ENCODE results near the gene RIMOC1. TPM values are rescaled to one million over a fixed set of nuclear protein-coding genes. Genes with fewer than 3 reads are reported as not detected.
A peak's percentile ranks its signal among the peaks of the same experiment; 100 is the strongest.

The RIMOC1 gene
- total RNA-seq, 1 experiment from 2014 or later = 43.4 TPM

DNA sequence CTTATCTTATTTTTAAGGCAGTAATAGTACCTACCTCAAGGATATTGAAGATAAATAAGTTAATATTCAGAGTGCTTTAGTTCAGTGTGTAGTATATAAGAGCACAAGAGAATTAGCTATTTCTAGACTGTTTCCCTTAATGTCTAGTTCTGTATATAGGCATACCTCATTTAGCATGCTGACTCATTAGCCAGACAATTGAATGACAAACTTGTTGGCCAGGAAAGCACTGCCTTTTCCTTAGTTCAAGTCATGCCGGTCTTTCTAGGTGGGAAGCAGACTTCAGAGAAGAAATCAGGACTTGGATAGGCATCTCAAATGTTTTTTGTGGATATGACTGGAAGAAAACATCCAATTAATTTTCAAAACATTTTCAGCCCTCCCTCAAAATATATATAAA lies 17.7 kb downstream of the RIMOC1 start:
- H3K36me3 ChIP-seq (ENCODE audit: insufficient read depth, low read length, poor library complexity, severe bottlenecking) = peaks cover 29% of the 10 kb centered on the region

DNA sequence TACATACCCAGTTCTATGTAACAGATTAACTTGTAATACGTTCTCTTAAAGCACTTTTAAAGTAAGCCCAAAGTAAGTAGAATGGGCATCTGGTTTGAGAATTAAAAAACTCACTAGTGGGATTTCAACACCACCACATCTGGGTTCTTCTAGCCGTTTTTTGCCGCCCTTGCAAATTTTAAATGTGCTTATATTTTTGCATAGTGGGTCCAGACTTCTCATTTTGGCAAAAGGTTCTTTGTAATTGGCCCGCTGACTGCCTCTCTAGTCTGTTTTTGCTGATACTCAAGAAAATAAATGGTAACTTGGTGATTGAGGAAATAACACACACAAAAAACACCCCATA lies 20.4 kb downstream of the RIMOC1 start:
- no peaks in the 10 kb centered on the region for H3K27me3 ChIP-seq (replicated peaks; ENCODE audit: insufficient read depth, low read depth, low read length, poor library complexity)
- peak overlapping the region; percentile 93 for H3K27ac ChIP-seq (ENCODE audit: low read depth, low read length, poor library complexity, severe bottlenecking)
- ChIA-PET POLR2A (ENCODE audit: low non-redundant PET) (no interaction called here), CTCF (no interaction called here)
- intact Hi-C loops (cut with micrococcal nuclease; ENCODE audit: unreplicated experiment) = no loop called here
- H3K4me3 ChIP-seq (ENCODE audit: low read depth, low read length, poor library complexity, severe bottlenecking) = peak overlapping the region; percentile 70
- DNase-seq (ENCODE audit: low spot score) = no peak
- H3K9me3 ChIP-seq (ENCODE audit: low read depth, low read length, poor library complexity, severe bottlenecking) = no peaks in the 10 kb centered on the region
- TSS peak; percentile 66 for BruUV-seq (replicated peaks)
- TF ChIP-seq, protein P1, sequence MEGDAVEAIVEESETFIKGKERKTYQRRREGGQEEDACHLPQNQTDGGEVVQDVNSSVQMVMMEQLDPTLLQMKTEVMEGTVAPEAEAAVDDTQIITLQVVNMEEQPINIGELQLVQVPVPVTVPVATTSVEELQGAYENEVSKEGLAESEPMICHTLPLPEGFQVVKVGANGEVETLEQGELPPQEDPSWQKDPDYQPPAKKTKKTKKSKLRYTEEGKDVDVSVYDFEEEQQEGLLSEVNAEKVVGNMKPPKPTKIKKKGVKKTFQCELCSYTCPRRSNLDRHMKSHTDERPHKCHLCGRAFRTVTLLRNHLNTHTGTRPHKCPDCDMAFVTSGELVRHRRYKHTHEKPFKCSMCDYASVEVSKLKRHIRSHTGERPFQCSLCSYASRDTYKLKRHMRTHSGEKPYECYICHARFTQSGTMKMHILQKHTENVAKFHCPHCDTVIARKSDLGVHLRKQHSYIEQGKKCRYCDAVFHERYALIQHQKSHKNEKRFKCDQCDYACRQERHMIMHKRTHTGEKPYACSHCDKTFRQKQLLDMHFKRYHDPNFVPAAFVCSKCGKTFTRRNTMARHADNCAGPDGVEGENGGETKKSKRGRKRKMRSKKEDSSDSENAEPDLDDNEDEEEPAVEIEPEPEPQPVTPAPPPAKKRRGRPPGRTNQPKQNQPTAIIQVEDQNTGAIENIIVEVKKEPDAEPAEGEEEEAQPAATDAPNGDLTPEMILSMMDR (conservative IDR thresholded peaks at IDR 0.05; ENCODE audit: low read depth, low read length) = no peak
- TF ChIP-seq EZH2 (IDR thresholded peaks at IDR 0.05; ENCODE audit: borderline replicate concordance, low read depth, low read length, poor library complexity, severe bottlenecking) = no peak
- peaks cover 5% of the 10 kb centered on the region for H3K4me1 ChIP-seq (ENCODE audit: insufficient read depth, low read length, poor library complexity, severe bottlenecking)
- peaks cover 9% of the 10 kb centered on the region for H3K36me3 ChIP-seq (ENCODE audit: insufficient read depth, low read length, poor library complexity, severe bottlenecking)

More for the DNA sequence above, 17.7 kb downstream of the RIMOC1 start:
- no peaks in the 10 kb centered on the region for H3K27me3 ChIP-seq (replicated peaks; ENCODE audit: insufficient read depth, low read depth, low read length, poor library complexity)
- no TSS peak for BruUV-seq (replicated peaks)
- ChIA-PET POLR2A (ENCODE audit: low non-redundant PET) (no interaction called here), CTCF (no interaction called here)
- H3K27ac ChIP-seq (ENCODE audit: low read depth, low read length, poor library complexity, severe bottlenecking) = no peak overlapping the region
- peaks cover 5% of the 10 kb centered on the region for H3K4me1 ChIP-seq (ENCODE audit: insufficient read depth, low read length, poor library complexity, severe bottlenecking)
- intact Hi-C loops (cut with micrococcal nuclease; ENCODE audit: unreplicated experiment) = no loop called here
- H3K9me3 ChIP-seq (ENCODE audit: low read depth, low read length, poor library complexity, severe bottlenecking) = no peaks in the 10 kb centered on the region
- peak; percentile 5 for DNase-seq (ENCODE audit: low spot score)
- TF ChIP-seq EZH2 (IDR thresholded peaks at IDR 0.05; ENCODE audit: borderline replicate concordance, low read depth, low read length, poor library complexity, severe bottlenecking) = no peak
- TF ChIP-seq, protein P1 (conservative IDR thresholded peaks at IDR 0.05; ENCODE audit: low read depth, low read length) = no peak
- no peak overlapping the region for H3K4me3 ChIP-seq (ENCODE audit: low read depth, low read length, poor library complexity, severe bottlenecking)

DNA sequence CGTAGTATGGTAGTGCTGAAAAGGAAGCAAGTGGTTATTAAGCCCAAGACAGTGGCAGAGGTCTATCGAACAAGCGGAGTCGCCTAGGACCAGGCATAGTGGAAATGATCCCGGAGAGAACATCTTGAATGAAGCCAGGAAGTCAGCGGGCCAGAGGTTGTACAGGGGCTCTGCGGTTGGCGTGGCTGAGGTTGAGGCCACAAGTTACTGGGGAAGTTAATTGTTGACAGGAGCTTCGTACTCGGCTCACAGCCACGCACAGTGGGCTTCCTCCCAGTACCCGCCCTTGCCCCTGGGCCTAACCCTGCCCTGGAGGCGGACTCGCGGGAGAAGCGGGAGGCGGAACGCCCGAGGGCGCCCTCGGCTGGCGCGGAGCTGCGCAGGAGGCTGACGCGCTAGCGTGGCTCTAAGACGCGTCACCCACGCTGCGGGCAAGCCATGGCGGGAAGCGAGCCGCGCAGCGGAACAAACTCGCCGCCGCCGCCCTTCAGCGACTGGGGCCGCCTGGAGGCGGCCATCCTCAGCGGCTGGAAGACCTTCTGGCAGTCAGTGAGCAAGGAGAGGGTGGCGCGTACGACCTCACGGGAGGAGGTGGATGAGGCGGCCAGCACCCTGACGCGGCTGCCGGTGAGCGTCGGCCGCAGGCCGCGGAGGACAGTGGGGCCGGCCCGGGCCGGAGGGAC lies 20.9 kb downstream of the RIMOC1 start, which contains the start of gene FBXO4:
Gene FBXO4 (plus strand): TSS at position 410 of the 683 bp plus-strand sequence. CDS start 29 bp downstream, at position 439.
- no peaks in the 10 kb centered on the region for H3K9me3 ChIP-seq (ENCODE audit: low read depth, low read length, poor library complexity, severe bottlenecking)
- H3K4me1 ChIP-seq (ENCODE audit: insufficient read depth, low read length, poor library complexity, severe bottlenecking) = peaks cover 5% of the 10 kb centered on the region
- peak within 1 kb of the TSS; percentile 70 for H3K4me3 ChIP-seq (ENCODE audit: low read depth, low read length, poor library complexity, severe bottlenecking)
- peak; percentile 90 for DNase-seq (ENCODE audit: low spot score)
- H3K27me3 ChIP-seq (replicated peaks; ENCODE audit: insufficient read depth, low read depth, low read length, poor library complexity) = no peaks in the 10 kb centered on the region
- H3K36me3 ChIP-seq (ENCODE audit: insufficient read depth, low read length, poor library complexity, severe bottlenecking) = peaks cover 6% of the 10 kb centered on the region
- H3K27ac ChIP-seq (ENCODE audit: low read depth, low read length, poor library complexity, severe bottlenecking) = peak within 1 kb of the TSS; percentile 93
- intact Hi-C loops (cut with micrococcal nuclease; ENCODE audit: unreplicated experiment) = no loop called here
- TF ChIP-seq EZH2 (IDR thresholded peaks at IDR 0.05; ENCODE audit: borderline replicate concordance, low read depth, low read length, poor library complexity, severe bottlenecking) = no peak
- TF ChIP-seq, protein P1 (conservative IDR thresholded peaks at IDR 0.05; ENCODE audit: low read depth, low read length) = peak; percentile 81
- no TSS peak for BruUV-seq (replicated peaks)
- POLR2A ChIA-PET (ENCODE audit: low non-redundant PET) = interaction anchor here (0.6 kb wide), 1 partner anchor 821 kb away, joined by 3 read pairs; no protein-coding TSS in a partner anchor
- CTCF ChIA-PET = no interaction called here

Data from A673 (cell line).